Gastroesophageal sphincter (tissue), 3 donors: ENCODE measurements around the gene SKIC2.

ENCODE experiments used
- EP300 ChIP-seq: sonication (generic); formaldehyde crosslinking; IDR thresholded peaks from one replicate; pipeline ENCODE4 v1.6.1; 2017; ENCODE audit warnings: antibody characterized with exemption, mild to moderate bottlenecking
- POLR2A ChIP-seq, 2 donors: fragments of 450-650 bp; IDR thresholded peaks; one replicate each; pipeline ENCODE4 v1.6.1; 2017; ENCODE audit warnings: antibody characterized with exemption in 2 of 2, mild to moderate bottlenecking in 2 of 2, moderate library complexity in 1 of 2
- POLR2AphosphoS5 ChIP-seq: sonication (generic); formaldehyde crosslinking; IDR thresholded peaks from one replicate; pipeline ENCODE4 v1.6.1; 2017; ENCODE audit warnings: antibody characterized with exemption
- TF ChIP-seq, protein P1 (sequence below), 4 experiments: fragments of 200-600 bp in 2 of 4; fragments of 450-650 bp in 2 of 4; sonication (generic) in 1 of 4; IDR thresholded peaks; one replicate each; pipeline ENCODE4 v1.5.1; 2017 to 2019; ENCODE audit warnings: antibody characterized with exemption in 4 of 4, mild to moderate bottlenecking in 2 of 4, moderate library complexity in 2 of 4

DNA sequence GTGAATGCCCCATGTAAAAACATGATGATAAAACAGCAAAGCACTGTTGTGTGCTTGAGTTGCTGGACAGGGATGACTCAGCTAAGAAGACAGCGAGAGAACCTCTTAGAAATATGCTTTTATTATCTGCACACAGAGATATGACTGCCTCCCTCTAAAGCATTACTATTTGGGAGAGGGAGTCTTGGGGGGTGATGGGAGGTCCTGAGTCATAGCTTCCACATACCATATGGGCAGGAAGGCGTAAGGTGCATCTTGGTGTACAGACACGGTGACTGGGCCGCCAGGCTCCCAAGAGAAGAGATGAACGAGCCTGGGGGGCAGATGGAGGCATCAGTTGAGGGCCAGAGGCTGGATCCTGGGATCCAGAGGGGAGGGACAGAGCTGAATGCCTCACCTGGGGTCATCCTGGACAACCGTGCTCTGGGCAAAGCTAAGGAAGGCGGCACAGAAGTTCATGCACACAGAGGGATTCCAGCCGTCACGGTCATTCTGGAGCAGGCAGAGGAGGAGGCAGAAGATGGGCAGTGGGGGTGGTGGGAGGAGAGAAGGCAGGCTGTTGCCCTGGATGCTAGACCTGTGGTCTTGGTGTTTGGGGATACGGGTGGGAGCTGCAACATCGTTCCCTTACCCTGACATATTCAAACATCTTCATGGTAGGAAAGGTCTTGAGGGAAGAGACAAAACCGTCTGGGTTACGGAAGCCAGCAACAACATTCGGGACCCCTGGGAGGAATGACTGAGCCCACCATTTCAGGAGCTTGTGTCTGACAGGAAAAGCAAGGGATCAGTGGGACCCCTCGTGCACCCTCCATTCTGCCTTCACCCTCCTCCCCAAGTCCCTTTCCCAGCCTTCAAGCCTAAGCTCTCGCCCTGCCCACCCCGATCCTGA is 11.0 kb downstream of the SKIC2 start:
- TF ChIP-seq, protein P1, sequence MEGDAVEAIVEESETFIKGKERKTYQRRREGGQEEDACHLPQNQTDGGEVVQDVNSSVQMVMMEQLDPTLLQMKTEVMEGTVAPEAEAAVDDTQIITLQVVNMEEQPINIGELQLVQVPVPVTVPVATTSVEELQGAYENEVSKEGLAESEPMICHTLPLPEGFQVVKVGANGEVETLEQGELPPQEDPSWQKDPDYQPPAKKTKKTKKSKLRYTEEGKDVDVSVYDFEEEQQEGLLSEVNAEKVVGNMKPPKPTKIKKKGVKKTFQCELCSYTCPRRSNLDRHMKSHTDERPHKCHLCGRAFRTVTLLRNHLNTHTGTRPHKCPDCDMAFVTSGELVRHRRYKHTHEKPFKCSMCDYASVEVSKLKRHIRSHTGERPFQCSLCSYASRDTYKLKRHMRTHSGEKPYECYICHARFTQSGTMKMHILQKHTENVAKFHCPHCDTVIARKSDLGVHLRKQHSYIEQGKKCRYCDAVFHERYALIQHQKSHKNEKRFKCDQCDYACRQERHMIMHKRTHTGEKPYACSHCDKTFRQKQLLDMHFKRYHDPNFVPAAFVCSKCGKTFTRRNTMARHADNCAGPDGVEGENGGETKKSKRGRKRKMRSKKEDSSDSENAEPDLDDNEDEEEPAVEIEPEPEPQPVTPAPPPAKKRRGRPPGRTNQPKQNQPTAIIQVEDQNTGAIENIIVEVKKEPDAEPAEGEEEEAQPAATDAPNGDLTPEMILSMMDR (IDR thresholded peaks at IDR 0.05): no peak
- TF ChIP-seq POLR2AphosphoS5: no peak
- TF ChIP-seq EP300: no peak
- TF ChIP-seq POLR2A (IDR thresholded peaks at IDR 0.05): no peak
